ENCODE data around the gene MPRIP.
A peak's percentile ranks its signal among the peaks of the same experiment; 100 is the strongest.

The MPRIP gene

DNA sequence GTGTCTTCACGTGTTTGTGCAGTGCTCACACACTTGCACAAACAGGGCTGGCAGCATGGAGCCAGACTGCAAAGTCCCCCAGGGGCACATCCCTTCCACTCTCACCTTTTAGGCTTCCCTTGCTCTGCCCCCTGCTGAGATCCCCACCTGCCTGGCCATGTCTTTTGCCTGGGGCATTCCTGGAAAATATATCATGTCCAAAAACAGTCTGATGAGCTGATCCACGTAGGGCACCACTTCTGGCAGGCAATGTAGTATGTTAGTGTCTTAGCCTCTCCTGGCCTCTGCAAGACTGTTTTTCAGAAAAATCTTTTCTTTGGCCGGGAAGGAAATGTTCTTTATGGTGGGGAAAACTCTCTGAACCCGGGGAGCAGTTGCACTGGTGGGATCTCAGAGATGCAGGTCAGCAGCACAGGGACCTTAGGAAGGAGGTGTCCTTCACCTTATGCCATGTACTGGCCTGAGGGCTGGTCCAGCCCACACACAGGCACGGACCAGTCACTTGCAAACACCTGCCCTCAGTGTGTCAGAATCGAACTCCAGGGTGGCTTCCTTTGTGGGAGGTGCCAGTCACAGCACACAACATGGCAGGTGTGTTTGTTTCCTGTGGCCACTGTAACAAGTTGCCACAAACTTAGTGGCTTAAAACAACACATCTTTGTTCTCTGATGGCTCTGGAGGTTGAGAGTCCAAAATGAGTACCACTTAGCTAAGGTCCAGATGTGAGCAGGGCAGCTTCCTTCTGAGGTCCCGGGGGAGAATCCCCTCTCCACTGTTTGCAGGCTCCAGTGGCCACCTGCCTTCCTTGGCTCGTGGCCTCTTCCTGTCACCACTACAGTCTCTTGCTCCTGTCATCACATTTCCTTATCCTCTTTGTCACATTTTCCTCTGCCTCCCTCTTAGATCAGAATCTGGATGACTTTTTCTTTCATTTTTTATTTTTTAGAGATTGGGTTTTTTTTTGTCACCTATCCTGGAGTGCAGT lies 46.6 kb downstream of the MPRIP start:
- DNase-seq (ENCODE audit: low spot score in 2 of 2) (no peak), ATAC-seq (peak; percentile 79)
- H3K4me1 Mint-ChIP-seq, result peaks cover 69% of the 10 kb centered on the region
- no peaks in the 10 kb centered on the region for H3K9me3 Mint-ChIP-seq
- peak overlapping the region; percentile 85 for H3K27ac Mint-ChIP-seq
- H3K36me3 Mint-ChIP-seq, result peaks cover 12% of the 10 kb centered on the region
- H3K4me3 Mint-ChIP-seq, result no peak overlapping the region

- peak overlapping the region; percentile 85 for H3K27ac Mint-ChIP-seq
- H3K9me3 Mint-ChIP-seq, result no peaks in the 10 kb centered on the region
- H3K4me1 Mint-ChIP-seq, result peaks cover 77% of the 10 kb centered on the region
- H3K36me3 Mint-ChIP-seq, result peaks cover 18% of the 10 kb centered on the region
- no peak for DNase-seq (ENCODE audit: low spot score in 2 of 2)
- no peak for ATAC-seq
- no peak overlapping the region for H3K4me3 Mint-ChIP-seq
Measured at GRCh38 chr17:17089796-17090641, 47.8 kb downstream of the MPRIP start.

DNA sequence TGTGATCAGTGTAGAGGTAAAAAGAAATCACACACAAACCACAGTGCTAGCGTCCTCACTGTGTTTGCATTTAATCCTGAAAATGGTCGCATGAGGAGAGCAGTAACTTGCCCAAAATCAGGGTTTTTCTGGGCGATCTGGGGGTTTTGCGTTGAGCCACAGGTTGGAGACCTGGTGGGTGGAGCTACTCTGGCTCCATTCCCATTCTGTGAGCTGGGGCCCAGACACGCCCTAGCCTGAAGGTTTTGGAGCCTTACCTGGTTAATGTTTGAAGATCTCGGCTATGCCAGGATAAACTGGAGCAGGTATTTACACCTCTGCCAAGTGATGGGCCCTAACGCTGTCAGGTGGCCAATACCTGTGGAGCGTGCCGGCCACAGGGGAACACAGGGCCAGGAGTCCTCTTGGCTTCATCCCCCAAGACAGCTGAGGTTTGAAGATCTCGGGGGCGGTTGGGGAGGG lies 48.4 kb downstream of the MPRIP start:
- Mint-ChIP-seq H3K9me3 (no peaks in the 10 kb centered on the region), H3K27ac (peak overlapping the region; percentile 40), H3K36me3 (peaks cover 18% of the 10 kb centered on the region), H3K4me1 (peaks cover 81% of the 10 kb centered on the region), H3K4me3 (no peak overlapping the region)
- DNase-seq (ENCODE audit: low spot score in 2 of 2), result no peak
- ATAC-seq, result no peak

- Mint-ChIP-seq H3K9me3 (no peaks in the 10 kb centered on the region), H3K36me3 (peaks cover 18% of the 10 kb centered on the region), H3K4me3 (no peak overlapping the region), H3K4me1 (peaks cover 82% of the 10 kb centered on the region), H3K27ac (peak overlapping the region; percentile 64)
- ATAC-seq (no peak), DNase-seq (ENCODE audit: low spot score in 2 of 2) (no peak)
Measured at GRCh38 chr17:17091276-17091675, 49.0 kb downstream of the MPRIP start.

DNA sequence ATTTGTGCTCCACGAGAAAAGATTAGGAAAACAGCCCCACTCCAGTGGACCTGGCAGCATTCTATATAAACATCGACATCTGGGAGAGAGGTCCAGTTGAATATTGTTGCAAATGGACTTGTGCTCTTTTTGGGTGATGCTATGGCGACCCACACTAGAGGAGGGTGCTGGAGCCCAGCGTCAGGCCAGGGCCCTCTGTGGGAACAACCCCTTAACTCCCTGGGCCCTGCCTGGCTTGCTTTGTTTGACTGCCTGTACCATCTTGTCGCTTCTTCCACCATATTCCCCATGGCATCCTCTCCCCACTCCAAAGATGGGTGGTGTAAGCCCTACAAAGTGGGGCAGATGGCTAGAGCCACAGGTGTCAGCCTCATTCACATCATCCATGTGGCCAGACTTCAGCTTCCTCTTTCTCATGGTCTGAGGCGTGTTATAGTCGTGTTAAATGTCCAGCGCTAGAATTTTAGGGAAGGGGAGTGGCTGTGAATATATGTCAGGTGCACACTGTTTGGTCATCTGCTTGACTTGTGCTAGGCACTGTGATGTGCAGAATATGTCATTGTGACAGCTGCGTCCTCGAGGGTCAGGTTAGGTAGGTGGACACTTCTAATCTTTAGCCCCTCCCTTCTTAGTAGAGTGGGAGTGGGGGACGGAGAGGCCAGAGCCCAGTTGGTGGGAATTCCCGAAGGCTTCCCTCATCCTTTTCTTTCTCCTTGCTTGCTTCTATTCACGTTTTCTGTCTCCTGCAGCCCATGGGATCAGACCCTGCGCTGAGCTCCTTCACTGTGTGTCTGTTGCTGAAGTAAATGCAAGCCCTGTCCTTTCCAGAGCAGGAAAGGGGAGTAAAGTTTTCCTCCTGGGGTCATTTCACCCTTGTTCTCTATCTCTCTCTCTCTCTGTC lies 49.8 kb downstream of the MPRIP start:
- Mint-ChIP-seq H3K4me3 (no peak overlapping the region), H3K4me1 (peaks cover 74% of the 10 kb centered on the region)
- no peak for ATAC-seq

GRCh38 chr17:17093764-17094163 lies 51.5 kb downstream of the MPRIP start:
- no peak for DNase-seq (ENCODE audit: low spot score in 2 of 2)
- peaks cover 58% of the 10 kb centered on the region for H3K4me1 Mint-ChIP-seq
- H3K4me3 Mint-ChIP-seq, result no peak overlapping the region
- peaks cover 25% of the 10 kb centered on the region for H3K36me3 Mint-ChIP-seq
- ATAC-seq, result no peak
- peak overlapping the region; percentile 88 for H3K27ac Mint-ChIP-seq
- H3K9me3 Mint-ChIP-seq, result no peaks in the 10 kb centered on the region

More for the DNA sequence above, 49.8 kb downstream of the MPRIP start:
- Mint-ChIP-seq H3K27ac (peak overlapping the region; percentile 88), H3K36me3 (peaks cover 24% of the 10 kb centered on the region), H3K9me3 (no peaks in the 10 kb centered on the region)
- no peak for DNase-seq (ENCODE audit: low spot score in 2 of 2)

- Mint-ChIP-seq H3K4me3 (no peak overlapping the region), H3K27ac (peak overlapping the region; percentile 67)
- ATAC-seq, result no peak
Measured at GRCh38 chr17:17096438-17097178, 54.4 kb downstream of the MPRIP start.

DNA sequence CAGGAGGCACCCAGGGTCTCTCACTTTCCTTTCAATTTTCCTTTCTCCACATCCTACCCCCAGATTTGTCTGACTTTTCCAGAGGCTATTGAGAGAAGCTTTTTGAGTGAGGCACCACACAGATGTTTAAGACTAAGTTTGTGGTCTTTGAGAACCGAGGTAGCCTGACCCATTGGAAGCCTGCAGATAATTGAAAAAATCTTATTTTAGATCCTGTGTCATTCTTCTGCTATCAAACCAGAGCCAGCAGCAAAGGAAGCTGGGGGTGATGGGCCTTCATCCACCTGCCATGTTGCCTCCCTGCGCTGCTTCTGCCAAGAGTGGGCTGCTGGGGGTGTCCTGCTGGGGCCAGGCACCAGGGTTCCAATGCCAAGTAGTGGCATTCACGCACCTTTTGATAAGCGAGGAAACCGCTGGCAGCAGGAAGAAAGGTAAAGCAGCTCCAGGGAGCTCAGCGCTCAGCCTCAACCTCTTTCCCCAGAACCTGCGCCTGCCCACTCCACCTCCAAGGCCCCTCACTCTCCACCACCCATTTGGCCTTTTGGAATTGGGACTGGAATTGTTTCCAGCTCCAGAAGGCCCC lies 55.6 kb downstream of the MPRIP start:
- H3K4me1 Mint-ChIP-seq, result peaks cover 26% of the 10 kb centered on the region
- H3K4me3 Mint-ChIP-seq, result no peak overlapping the region

More at GRCh38 chr17:17096438-17097178, 54.4 kb downstream of the MPRIP start:
- no peak for DNase-seq (ENCODE audit: low spot score in 2 of 2)
- peaks cover 37% of the 10 kb centered on the region for H3K4me1 Mint-ChIP-seq
- no peaks in the 10 kb centered on the region for H3K9me3 Mint-ChIP-seq
- peaks cover 24% of the 10 kb centered on the region for H3K36me3 Mint-ChIP-seq

GRCh38 chr17:17098551-17099179 lies 56.4 kb downstream of the MPRIP start:
- DNase-seq (ENCODE audit: low spot score in 2 of 2), result no peak
- H3K4me3 Mint-ChIP-seq, result no peak overlapping the region
- no peaks in the 10 kb centered on the region for H3K9me3 Mint-ChIP-seq
- peaks cover 24% of the 10 kb centered on the region for H3K36me3 Mint-ChIP-seq
- H3K4me1 Mint-ChIP-seq, result peaks cover 18% of the 10 kb centered on the region
- peak overlapping the region; percentile 48 for H3K27ac Mint-ChIP-seq
- no peak for ATAC-seq

More for the DNA sequence above, 55.6 kb downstream of the MPRIP start:
- Mint-ChIP-seq H3K9me3 (no peaks in the 10 kb centered on the region), H3K27ac (peak overlapping the region; percentile 34), H3K36me3 (peaks cover 24% of the 10 kb centered on the region)
- no peak for DNase-seq (ENCODE audit: low spot score in 2 of 2)
- ATAC-seq, result no peak

DNA sequence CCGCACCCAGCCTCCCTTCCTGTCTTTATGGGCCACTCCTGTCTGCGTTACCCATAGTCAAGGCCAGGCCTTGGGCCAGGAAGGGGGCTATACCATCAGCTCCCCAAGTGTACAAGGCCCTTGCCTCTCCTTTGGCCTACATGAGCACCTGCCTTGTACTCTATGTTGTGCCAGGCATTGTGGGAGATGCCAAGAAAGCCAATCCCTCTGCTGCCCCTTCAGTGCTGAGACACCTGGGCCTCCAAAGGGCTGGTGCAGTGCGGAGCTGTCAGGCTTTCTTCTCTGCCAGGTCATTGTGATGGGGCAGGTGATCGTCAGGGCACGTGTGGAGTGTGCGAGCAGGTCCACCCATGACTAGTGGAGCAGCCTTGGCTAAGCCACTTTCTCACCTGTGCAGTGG lies 59.9 kb downstream of the MPRIP start:
- DNase-seq (ENCODE audit: low spot score in 2 of 2) (no peak), ATAC-seq (no peak)
- H3K4me3 Mint-ChIP-seq, result no peak overlapping the region
- H3K36me3 Mint-ChIP-seq, result peaks cover 11% of the 10 kb centered on the region
- H3K9me3 Mint-ChIP-seq, result no peaks in the 10 kb centered on the region
- H3K27ac Mint-ChIP-seq, result peak overlapping the region; percentile 83
- H3K4me1 Mint-ChIP-seq, result peaks cover 24% of the 10 kb centered on the region

DNA sequence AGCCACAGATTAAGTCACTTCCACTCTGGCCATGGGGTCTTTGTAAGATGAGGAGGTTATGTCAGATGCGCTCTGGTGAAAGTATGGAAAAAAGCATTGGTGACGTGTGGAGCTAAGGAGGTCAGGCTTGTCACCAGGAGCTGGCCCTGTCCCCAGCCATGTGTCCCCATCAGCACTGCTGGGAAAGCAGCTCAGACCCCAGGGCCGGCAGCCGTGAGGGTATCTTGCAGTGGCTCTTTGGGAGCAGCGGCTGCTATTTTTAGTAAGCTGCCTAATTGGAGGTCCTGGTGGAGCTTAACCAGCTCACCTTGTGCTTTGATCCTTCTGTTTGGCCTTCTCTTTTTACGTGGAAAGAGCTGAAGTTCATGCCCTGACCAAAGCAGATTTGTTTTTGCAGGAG lies 60.9 kb downstream of the MPRIP start:
- no peaks in the 10 kb centered on the region for H3K9me3 Mint-ChIP-seq
- ATAC-seq, result no peak
- peaks cover 13% of the 10 kb centered on the region for H3K36me3 Mint-ChIP-seq
- peak overlapping the region; percentile 83 for H3K27ac Mint-ChIP-seq
- no peak overlapping the region for H3K4me3 Mint-ChIP-seq
- peaks cover 34% of the 10 kb centered on the region for H3K4me1 Mint-ChIP-seq
- DNase-seq (ENCODE audit: low spot score in 2 of 2), result no peak

GRCh38 chr17:17104036-17104435 lies 61.8 kb downstream of the MPRIP start:
- Mint-ChIP-seq H3K27ac (peak overlapping the region; percentile 83), H3K9me3 (no peaks in the 10 kb centered on the region), H3K36me3 (peaks cover 13% of the 10 kb centered on the region), H3K4me3 (no peak overlapping the region), H3K4me1 (peaks cover 43% of the 10 kb centered on the region)
- DNase-seq (ENCODE audit: low spot score in 2 of 2) (no peak), ATAC-seq (no peak)

- H3K27ac Mint-ChIP-seq, result peak overlapping the region; percentile 83
- no peak overlapping the region for H3K4me3 Mint-ChIP-seq
- H3K36me3 Mint-ChIP-seq, result peaks cover 10% of the 10 kb centered on the region
- ATAC-seq, result no peak
- peaks cover 47% of the 10 kb centered on the region for H3K4me1 Mint-ChIP-seq
- no peak for DNase-seq (ENCODE audit: low spot score in 2 of 2)
- H3K9me3 Mint-ChIP-seq, result no peaks in the 10 kb centered on the region
Measured at GRCh38 chr17:17104494-17104893, 62.2 kb downstream of the MPRIP start.

All from stimulated activated effector memory CD8-positive, alpha-beta T cell treated with anti-CD3 and anti-CD28 coated beads, Interleukin-12 subunit alpha, Interleukin-12 subunit beta, amount 100 ng/mL, for 72 hours (primary cell).